GM21381 (cell line): Measurements from ENCODE around the gene KRT9.
"Not testable (repeated sequence)": the region's sequence is repeated elsewhere in the genome, so short reads cannot be mapped to it uniquely, and the experiment has no call there.

ENCODE experiments used
- ATAC-seq: cut with Tn5 transposase; IDR thresholded peaks from one replicate; pipeline ENCODE4 v1.9.1; 2021; ENCODE audit warnings: mild to moderate bottlenecking, moderate library complexity; ENCODE audit not compliant: unreplicated experiment

KRT9 gene, protein sequence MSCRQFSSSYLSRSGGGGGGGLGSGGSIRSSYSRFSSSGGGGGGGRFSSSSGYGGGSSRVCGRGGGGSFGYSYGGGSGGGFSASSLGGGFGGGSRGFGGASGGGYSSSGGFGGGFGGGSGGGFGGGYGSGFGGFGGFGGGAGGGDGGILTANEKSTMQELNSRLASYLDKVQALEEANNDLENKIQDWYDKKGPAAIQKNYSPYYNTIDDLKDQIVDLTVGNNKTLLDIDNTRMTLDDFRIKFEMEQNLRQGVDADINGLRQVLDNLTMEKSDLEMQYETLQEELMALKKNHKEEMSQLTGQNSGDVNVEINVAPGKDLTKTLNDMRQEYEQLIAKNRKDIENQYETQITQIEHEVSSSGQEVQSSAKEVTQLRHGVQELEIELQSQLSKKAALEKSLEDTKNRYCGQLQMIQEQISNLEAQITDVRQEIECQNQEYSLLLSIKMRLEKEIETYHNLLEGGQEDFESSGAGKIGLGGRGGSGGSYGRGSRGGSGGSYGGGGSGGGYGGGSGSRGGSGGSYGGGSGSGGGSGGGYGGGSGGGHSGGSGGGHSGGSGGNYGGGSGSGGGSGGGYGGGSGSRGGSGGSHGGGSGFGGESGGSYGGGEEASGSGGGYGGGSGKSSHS

GRCh38 chr17:41571561-41572434, at the start of gene KRT9:
Gene KRT9, minus strand, starts transcription at chr17:41572059. Its CDS starts 67 bp downstream, at chr17:41571992.
- ATAC-seq = no peak

GRCh38 chr17:41621435-41621817, 49.6 kb upstream of the KRT9 start:
- not testable (repeated sequence) for ATAC-seq

DNA sequence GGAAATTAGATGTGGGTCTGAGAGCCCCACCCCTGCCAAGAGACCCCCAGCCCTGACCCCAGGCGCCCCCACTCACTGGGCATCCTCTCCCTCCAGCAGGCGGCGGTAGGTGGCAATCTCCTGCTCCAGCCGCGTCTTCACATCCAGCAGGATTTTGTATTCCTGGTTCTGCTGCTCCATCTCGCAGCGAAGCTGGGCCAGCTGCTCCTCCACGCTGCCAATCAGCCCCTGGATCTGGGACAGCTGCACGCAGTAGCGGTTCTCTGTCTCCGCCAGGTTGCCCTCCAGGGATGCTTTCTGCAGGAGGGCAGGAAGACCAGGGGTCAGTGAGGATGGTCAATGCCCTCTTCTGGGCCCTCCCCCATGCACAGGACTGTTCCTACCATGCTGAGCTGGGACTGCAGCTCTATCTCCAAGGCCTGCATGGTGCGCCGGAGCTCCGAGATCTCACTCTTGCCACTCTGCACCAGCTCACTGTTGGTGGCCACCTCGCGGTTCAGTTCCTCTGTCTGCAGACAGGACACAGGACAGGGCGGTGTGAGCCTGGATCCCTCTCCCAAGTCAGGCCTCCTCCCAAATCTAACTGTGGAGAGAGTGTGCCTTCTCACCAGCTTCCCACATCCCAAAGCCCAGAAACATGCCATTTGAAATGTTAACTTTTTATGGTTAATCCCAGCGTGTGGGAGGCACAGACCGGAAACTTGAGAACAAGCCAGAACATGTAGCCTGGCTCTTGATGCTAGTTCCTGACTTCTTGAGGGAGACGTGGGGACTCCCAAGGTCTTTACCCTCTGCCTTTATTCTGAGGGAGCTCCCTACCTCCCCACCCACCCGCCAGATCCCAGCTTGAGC, 49.0 kb upstream of the KRT9 start:
- ATAC-seq = no peak

DNA sequence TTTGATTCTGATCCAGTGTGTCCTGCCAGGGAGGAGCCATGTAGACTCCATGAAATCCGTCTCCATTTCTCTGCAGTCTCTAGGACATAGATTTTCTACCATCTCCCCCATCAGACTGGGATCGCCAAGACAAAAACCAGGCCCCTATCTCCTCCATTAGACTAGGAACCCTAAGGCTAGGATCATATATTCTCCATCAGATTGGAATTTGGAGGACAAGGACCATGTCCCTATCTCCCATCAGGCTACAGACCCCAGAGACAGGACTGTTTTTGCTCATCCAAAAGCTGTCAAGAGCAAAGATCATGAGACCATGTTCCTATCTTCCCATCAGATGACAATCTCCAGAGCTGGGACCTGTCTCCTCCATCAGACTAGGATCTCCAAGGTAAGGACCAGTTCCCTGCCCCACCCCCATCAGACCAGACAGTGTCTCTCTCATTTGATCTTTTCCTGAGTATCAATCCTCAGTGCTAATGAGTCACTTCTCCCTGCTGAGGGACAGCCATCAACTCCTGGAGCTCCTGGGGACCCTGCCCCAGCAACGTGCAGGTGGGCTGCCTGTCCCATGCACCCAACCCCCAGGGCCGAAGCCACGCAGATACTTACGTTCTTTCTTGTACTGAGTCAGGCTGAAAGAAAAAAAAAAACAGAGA, 48.2 kb upstream of the KRT9 start:
- not testable (repeated sequence) for ATAC-seq

DNA sequence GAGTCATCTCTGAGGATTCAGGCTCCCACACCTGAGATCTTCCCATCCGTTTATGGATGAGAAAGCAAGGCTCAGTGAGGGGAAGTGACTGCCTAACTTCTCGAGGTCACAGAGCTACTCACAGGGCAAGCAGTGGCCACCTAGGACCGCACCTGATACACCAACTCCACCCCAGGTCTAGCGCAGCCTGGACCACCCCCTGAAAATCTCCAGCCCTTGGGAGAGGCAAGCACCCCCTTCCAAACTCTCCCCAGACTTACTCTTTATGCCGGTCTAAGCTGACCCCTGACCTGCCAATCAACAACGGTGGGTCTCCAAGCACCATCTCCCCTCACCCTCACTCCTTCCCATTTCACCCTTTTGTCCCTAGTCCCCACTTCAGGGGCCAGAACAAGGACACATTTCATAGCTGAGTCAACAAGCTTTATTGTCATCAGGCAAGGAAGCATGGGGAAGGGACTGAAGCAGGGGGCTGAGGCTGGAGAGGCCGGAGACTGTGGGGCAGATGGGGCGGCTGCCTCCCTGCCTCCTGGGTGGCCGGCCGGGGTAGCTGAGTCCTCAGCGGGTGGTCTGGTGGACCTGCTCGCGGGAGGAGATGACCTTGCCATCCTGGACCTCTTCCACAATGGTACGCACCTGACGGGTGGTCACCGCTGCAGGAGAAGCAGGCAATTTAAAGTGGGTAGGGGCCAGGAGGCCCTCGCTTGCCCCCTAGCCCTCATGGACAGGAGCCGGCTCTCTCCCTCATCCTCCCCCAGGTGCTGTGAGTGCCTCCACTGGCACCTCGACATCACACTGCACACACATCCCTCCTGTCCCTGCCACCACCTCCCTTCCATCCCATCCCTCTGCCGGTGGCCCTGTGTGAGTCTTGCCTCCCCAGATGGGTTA, 47.4 kb upstream of the KRT9 start:
- ATAC-seq = no peak

DNA sequence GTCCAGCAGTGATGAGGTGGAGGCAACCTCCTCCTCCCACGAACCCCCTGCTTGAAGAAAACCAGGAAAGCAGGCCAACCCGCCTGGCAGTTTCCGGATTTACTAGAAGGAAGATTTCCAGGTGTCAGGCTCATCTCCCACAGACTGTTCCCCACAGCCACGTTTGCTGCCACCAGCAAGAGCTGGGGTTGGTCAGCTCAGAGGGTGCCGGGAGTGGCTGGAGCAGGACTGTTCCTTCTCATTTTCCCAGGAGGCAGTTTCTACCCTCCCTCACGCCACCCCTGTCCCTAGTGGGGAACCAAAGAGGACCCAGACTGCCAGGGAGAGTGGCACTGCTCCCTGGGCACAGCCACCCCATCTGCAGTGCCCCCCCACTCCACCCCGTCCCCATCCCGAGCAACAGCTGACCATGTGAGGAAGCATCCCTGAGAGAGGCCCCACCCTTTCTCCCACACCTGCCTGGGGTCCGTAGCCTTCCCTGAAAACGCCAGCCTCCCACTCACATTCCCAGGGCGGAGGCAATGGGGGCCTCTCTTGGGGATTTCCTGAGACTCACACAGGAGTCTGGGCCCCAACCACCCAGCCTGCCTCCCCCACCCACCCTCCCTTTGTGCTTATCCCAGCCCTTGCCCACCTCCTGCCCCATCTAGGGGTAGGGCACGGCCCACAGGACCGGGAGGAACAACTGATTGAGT, 46.6 kb upstream of the KRT9 start:
- ATAC-seq = no peak

- no peak for ATAC-seq
These were observed 45.8 kb upstream of the KRT9 start for GRCh38 chr17:41617698-41618097.

DNA sequence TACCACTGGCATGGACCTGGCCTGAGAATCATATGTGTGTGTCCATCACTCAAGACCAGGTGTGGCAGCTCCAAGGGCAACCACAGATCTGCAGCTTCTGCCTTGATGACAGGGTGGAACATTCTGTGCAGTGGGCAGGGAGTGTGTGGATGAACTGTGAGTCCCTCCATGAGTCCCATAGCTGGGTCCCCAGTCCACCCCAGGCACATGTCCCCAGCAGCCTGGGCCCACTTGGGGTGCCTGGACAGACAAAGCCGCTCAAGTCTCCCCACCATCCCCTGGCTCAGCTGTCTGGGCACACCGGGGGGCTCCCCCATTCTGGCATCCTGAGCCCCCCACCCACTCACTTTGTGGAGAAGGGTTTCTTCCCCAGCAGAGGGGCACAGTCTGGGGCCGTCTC, 45.3 kb upstream of the KRT9 start:
- ATAC-seq = no peak

DNA sequence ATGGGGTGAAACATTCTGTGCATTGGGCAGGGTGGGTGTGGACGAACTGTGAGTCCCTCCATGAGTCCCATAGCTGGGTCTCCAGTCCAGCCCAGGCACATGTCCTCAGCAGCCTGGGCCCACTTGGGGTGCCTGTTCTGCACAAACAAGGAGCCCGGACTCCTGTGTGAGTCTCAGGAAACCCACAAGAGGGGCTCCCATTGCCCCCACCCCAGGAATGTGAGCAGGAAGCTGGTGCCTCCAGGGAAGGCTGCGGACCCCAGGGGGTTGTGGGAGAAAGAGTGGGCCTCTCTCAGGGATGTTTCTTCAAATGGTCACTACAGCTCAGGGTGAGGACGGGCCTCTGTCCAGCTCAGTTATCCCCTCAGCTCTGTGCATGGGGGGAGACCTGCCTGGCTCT, 44.6 kb upstream of the KRT9 start:
- not testable (repeated sequence) for ATAC-seq

GRCh38 chr17:41615454-41615853, 43.6 kb upstream of the KRT9 start:
- no peak for ATAC-seq

- not testable (repeated sequence) for ATAC-seq
These were observed 42.9 kb upstream of the KRT9 start for GRCh38 chr17:41614767-41615166.

GRCh38 chr17:41614098-41614497, 42.2 kb upstream of the KRT9 start:
- no peak for ATAC-seq

GRCh38 chr17:41613277-41614082, 41.6 kb upstream of the KRT9 start:
- ATAC-seq = no peak

DNA sequence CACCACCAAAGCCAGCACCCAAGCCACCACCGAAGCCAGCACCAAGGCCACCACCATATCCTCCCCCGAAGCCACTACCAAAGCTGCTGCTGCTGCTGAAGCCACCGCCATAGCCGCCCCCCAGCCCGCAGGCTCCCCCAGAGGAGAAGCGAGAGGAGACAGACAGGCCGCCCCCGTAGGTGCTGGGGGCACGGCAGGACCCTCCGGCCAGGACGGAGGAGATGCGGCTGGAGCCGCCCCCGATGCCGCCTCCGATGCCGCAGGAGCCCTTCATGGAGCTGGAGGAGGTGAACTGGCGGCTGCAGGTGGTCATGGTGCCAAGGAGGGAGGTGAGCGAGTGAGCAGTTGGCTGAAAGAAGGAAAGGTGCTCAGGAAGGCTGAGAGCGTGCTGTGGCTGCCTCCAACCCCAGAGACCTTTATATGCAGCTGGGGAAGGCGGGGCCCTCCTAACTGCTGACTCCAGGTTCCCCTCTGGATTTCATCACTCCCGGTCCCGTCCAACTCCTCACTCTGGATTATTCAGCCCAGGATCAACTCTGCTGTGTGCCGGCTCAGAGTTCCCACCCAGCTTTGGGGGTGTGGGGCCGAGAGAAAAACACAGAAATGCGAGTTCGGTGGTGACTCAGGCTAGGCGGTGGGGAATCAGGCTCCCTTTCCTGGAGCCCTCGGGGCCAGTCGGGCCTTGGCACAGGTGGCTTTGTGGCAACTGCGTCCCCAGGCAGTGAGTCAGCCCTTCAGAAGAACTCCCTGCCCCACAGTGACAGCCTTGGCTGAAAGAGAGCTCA, 40.7 kb upstream of the KRT9 start, which contains the start of gene KRT16:
Gene KRT16, minus strand, starts transcription at position 392 of the 785 bp plus-strand sequence. Its CDS starts 79 bp downstream, at position 313.
- ATAC-seq = not testable (repeated sequence)

DNA sequence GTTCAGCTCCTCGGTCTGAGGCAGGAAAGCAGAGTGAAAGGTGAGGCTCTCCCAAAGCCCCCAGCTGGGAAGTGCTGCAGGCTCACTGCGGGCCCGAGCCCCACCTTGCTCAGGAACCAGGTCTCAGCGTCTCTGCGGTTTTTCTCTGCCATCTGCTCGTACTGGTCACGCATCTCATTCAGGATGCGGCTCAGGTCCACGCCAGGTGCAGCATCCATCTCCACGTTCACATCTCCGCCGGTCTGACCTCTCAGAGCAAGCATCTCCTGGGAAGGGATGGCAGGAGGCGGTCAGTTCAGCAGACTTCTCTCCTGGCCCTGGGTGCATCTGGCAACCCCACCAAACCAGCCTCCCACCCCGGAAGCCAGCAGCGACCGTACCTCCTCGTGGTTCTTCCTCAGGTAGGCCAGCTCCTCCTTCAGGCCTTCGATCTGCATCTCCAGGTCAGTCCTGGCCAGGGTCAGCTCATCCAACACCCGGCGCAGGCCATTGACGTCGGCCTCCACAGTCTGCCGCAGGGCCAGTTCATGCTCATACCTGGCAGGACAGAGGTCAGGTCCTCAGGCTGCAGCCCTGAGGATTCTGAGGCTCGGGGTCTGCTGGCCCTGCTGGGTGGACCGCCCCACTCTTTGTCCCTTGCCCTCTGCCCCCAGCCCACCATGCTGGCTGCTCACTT, 39.2 kb upstream of the KRT9 start:
- ATAC-seq = no peak

- ATAC-seq = not testable (repeated sequence)
These were observed 38.2 kb upstream of the KRT9 start for GRCh38 chr17:41610061-41610517.
